B cell (primary cell): ENCODE results near the gene KLK2.

Source experiments
- EZH2 ChIP-seq: IDR thresholded peaks from 2 replicates; pipeline ENCODE4 v1.6.1; 2012; ENCODE audit warnings: borderline replicate concordance, low read depth, mild to moderate bottlenecking, moderate library complexity, low read length; ENCODE audit not compliant: insufficient read depth, poor library complexity, severe bottlenecking
- TF ChIP-seq, protein P1 (sequence below): fragments of 200-600 bp; IDR thresholded peaks from one replicate; pipeline ENCODE4 v1.8.0; 2022; ENCODE audit warnings: antibody characterized with exemption, mild to moderate bottlenecking

DNA sequence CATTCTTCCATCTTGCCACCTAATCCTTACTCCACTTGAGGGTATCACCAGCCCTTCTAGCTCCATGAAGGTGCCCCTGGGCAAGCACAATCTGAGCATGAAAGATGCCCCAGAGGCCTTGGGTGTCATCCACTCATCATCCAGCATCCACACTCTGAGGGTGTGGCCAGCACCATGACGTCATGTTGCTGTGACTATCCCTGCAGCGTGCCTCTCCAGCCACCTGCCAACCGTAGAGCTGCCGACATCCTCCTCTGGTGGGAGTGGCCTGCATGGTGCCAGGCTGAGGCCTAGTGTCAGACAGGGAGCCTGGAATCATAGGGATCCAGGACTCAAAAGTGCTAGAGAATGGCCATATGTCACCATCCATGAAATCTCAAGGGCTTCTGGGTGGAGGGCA, 21.6 kb upstream of the KLK2 start:
- TF ChIP-seq, protein P1, sequence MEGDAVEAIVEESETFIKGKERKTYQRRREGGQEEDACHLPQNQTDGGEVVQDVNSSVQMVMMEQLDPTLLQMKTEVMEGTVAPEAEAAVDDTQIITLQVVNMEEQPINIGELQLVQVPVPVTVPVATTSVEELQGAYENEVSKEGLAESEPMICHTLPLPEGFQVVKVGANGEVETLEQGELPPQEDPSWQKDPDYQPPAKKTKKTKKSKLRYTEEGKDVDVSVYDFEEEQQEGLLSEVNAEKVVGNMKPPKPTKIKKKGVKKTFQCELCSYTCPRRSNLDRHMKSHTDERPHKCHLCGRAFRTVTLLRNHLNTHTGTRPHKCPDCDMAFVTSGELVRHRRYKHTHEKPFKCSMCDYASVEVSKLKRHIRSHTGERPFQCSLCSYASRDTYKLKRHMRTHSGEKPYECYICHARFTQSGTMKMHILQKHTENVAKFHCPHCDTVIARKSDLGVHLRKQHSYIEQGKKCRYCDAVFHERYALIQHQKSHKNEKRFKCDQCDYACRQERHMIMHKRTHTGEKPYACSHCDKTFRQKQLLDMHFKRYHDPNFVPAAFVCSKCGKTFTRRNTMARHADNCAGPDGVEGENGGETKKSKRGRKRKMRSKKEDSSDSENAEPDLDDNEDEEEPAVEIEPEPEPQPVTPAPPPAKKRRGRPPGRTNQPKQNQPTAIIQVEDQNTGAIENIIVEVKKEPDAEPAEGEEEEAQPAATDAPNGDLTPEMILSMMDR, result no peak
- TF ChIP-seq EZH2, result no peak
